Fibroblast of villous mesenchyme (primary cell): ENCODE data around the gene CYP27B1. TPM values are rescaled to one million over a fixed set of nuclear protein-coding genes. Genes with fewer than 3 reads are reported as not detected.
A peak's percentile ranks its signal among the peaks of the same experiment; 100 is the strongest.

Experiments
- DNase-seq: peaks from one replicate; pipeline ENCODE4 v3.0.0-alpha.2; 2010; ENCODE audit warnings: low read depth
- H3K4me3 ChIP-seq: 2 replicates; pipeline ENCODE4 v1.5.1; 2011; ENCODE audit warnings: low read depth, mild to moderate bottlenecking, low read length
- total RNA-seq: library from RNA; depleted of rRNA; stranded (reverse); fragments of >200 nt; gene quantifications from 2 replicates; pipeline ENCODE4 v1.2.3, GENCODE V29; 2012
- TF ChIP-seq, protein P1 (sequence below): IDR thresholded peaks from 2 replicates; pipeline ENCODE4 v1.5.1; 2012; ENCODE audit warnings: low read depth, mild to moderate bottlenecking, low read length; ENCODE audit not compliant: insufficient read depth

CYP27B1 gene, protein sequence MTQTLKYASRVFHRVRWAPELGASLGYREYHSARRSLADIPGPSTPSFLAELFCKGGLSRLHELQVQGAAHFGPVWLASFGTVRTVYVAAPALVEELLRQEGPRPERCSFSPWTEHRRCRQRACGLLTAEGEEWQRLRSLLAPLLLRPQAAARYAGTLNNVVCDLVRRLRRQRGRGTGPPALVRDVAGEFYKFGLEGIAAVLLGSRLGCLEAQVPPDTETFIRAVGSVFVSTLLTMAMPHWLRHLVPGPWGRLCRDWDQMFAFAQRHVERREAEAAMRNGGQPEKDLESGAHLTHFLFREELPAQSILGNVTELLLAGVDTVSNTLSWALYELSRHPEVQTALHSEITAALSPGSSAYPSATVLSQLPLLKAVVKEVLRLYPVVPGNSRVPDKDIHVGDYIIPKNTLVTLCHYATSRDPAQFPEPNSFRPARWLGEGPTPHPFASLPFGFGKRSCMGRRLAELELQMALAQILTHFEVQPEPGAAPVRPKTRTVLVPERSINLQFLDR
- 0.97 and 3.0 TPM in 2 replicates for total RNA-seq

GRCh38 chr12:57766464-57767304 is at the start of gene CYP27B1:
Gene CYP27B1, minus strand, starts transcription at chr12:57767078. Its CDS starts 37 bp downstream, at chr12:57767041.
- TF ChIP-seq, protein P1, sequence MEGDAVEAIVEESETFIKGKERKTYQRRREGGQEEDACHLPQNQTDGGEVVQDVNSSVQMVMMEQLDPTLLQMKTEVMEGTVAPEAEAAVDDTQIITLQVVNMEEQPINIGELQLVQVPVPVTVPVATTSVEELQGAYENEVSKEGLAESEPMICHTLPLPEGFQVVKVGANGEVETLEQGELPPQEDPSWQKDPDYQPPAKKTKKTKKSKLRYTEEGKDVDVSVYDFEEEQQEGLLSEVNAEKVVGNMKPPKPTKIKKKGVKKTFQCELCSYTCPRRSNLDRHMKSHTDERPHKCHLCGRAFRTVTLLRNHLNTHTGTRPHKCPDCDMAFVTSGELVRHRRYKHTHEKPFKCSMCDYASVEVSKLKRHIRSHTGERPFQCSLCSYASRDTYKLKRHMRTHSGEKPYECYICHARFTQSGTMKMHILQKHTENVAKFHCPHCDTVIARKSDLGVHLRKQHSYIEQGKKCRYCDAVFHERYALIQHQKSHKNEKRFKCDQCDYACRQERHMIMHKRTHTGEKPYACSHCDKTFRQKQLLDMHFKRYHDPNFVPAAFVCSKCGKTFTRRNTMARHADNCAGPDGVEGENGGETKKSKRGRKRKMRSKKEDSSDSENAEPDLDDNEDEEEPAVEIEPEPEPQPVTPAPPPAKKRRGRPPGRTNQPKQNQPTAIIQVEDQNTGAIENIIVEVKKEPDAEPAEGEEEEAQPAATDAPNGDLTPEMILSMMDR: no peak
- H3K4me3 ChIP-seq: peak within 1 kb of the TSS; percentile 49
- peak; percentile 79 for DNase-seq

GRCh38 chr12:57816001-57816854 is 49.4 kb upstream of the CYP27B1 start:
- DNase-seq: no peak

GRCh38 chr12:57815177-57816000 is 48.5 kb upstream of the CYP27B1 start:
- TF ChIP-seq, protein P1: no peak
- no peak overlapping the region for H3K4me3 ChIP-seq
- DNase-seq: no peak

More at GRCh38 chr12:57816001-57816854, 49.4 kb upstream of the CYP27B1 start:
- TF ChIP-seq, protein P1: no peak
- H3K4me3 ChIP-seq: no peak overlapping the region

GRCh38 chr12:57813971-57814772 is 47.3 kb upstream of the CYP27B1 start:
- TF ChIP-seq, protein P1: peak; percentile 27
- DNase-seq: peak; percentile 66
- H3K4me3 ChIP-seq: no peak overlapping the region

GRCh38 chr12:57813111-57813970 is 46.5 kb upstream of the CYP27B1 start:
- DNase-seq: no peak

More at GRCh38 chr12:57813111-57813970, 46.5 kb upstream of the CYP27B1 start:
- no peak overlapping the region for H3K4me3 ChIP-seq
- TF ChIP-seq, protein P1: no peak
